HEK293T (cell line): ENCODE measurements around the gene OGG1.

Source experiments
- CTCF ChIA-PET: fragments of 350-600 bp; formaldehyde crosslinking; extraction: SDS; loops from one replicate; lab custom pipeline; 2021; ENCODE audit warnings: antibody characterized with exemption, inconsistent platforms; lab: Yijun Ruan, JAX
- POLR2A ChIA-PET: fragments of 350-600 bp; formaldehyde crosslinking; extraction: SDS; loops from one replicate; lab custom pipeline; 2020; ENCODE audit warnings: antibody characterized with exemption, inconsistent platforms; lab: Yijun Ruan, JAX
- DNase-seq: peaks from one replicate; pipeline ENCODE4 v3.0.0; 2012; ENCODE audit warnings: mixed read lengths; ENCODE audit errors: extremely low spot score
- ARNT ChIP-seq: fragments of 450-650 bp; IDR thresholded peaks from 2 replicates; pipeline ENCODE4 v1.6.1; 2017; ENCODE audit warnings: mild to moderate bottlenecking
- BHLHE40 ChIP-seq: fragments of 450-650 bp; IDR thresholded peaks from 2 replicates; pipeline ENCODE4 v1.6.1; 2016; ENCODE audit warnings: mild to moderate bottlenecking, moderate library complexity, borderline replicate concordance
- CTBP1 ChIP-seq: fragments of 450-650 bp; IDR thresholded peaks from 2 replicates; pipeline ENCODE4 v1.6.1; 2016; ENCODE audit warnings: borderline replicate concordance
- ELF4 ChIP-seq: fragments of 450-650 bp; IDR thresholded peaks from 2 replicates; pipeline ENCODE4 v1.6.1; 2017; ENCODE audit warnings: antibody characterized with exemption
- FOXA1 ChIP-seq: fragments of 450-650 bp; IDR thresholded peaks from 2 replicates; pipeline ENCODE4 v1.6.1; 2016; ENCODE audit warnings: mild to moderate bottlenecking
- FOXK2 ChIP-seq: fragments of 450-650 bp; IDR thresholded peaks from 2 replicates; pipeline ENCODE4 v1.6.1; 2016; ENCODE audit warnings: mild to moderate bottlenecking
- FOXM1 ChIP-seq: fragments of 450-650 bp; IDR thresholded peaks from 2 replicates; pipeline ENCODE4 v1.6.1; 2017; ENCODE audit warnings: mild to moderate bottlenecking, borderline replicate concordance
- HDGF ChIP-seq: fragments of 450-650 bp; IDR thresholded peaks from 2 replicates; pipeline ENCODE4 v1.6.1; 2017; ENCODE audit warnings: antibody characterized with exemption, borderline replicate concordance
- L3MBTL2 ChIP-seq: fragments of 450-650 bp; conservative IDR thresholded peaks from 2 replicates; pipeline ENCODE4 v1.6.1; 2016; ENCODE audit warnings: mild to moderate bottlenecking
- LEF1 ChIP-seq: fragments of 450-650 bp; IDR thresholded peaks from 2 replicates; pipeline ENCODE4 v1.6.1; 2017; ENCODE audit warnings: mild to moderate bottlenecking, borderline replicate concordance
- NFRKB ChIP-seq: fragments of 450-650 bp; IDR thresholded peaks from 2 replicates; pipeline ENCODE4 v1.6.1; 2016; ENCODE audit warnings: mild to moderate bottlenecking, moderate library complexity
- SP1 ChIP-seq: fragments of 450-650 bp; IDR thresholded peaks from 2 replicates; pipeline ENCODE4 v1.6.1; 2017
- SUZ12 ChIP-seq: fragments of 450-650 bp; IDR thresholded peaks from 2 replicates; pipeline ENCODE4 v1.6.1; 2016; ENCODE audit warnings: mild to moderate bottlenecking
- TARDBP ChIP-seq: fragments of 450-650 bp; IDR thresholded peaks from 2 replicates; pipeline ENCODE4 v1.6.1; 2016
- ZNF384 ChIP-seq: fragments of 450-650 bp; IDR thresholded peaks from 2 replicates; pipeline ENCODE4 v1.6.1; 2016
- TF ChIP-seq, protein P1 (sequence below): fragments of 450-650 bp; IDR thresholded peaks from 2 replicates; pipeline ENCODE4 v1.6.1; 2016

Gene OGG1

DNA sequence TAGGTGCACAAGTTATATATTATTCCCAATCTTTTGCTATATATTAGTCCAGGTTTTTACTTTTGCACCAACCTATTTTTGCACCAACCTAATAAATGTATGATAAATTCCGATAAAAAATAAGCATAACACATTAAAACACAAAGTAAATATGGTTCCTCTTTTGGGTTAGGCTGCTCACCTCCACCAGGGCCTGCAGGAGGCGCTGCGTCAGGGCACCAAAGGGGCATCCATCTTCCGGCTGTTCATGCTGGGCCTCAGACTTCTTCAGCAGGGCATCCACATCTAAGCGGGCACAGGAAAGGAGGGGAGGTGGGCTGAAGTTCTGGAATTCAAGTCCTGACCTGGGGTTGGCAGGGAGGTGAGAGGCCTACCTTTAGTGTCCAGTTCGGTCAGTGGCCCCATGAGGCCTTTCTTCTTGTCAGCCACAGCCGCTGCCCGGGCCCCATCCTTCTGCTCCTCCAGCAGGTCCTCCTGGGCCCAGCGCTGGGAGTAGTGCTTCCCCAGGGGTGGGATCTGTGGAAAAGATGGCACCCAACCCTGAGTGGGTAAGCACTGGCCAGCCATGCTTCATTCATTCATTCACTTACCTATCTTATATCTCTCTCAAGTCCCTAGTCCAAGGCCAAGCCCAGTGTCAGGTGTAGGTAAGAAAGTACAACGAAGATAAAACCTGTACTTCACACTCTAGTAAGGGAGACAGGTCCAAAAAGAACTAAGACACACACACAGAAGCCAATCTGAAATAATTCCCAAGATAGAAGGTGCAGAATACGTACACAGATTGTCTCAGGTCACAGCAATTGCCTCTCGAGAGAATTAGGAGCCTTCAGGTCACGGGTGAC, 37.3 kb downstream of the OGG1 start:
- CTCF ChIA-PET: no interaction called here
- TF ChIP-seq FOXM1 (no peak), TARDBP (no peak), CTBP1 (no peak), FOXA1 (no peak), HDGF (no peak), L3MBTL2 (no peak), ARNT (no peak), SP1 (no peak), ELF4 (no peak), LEF1 (no peak), FOXK2 (no peak), NFRKB (no peak), SUZ12 (no peak), ZNF384 (no peak), BHLHE40 (no peak)
- TF ChIP-seq, protein P1, sequence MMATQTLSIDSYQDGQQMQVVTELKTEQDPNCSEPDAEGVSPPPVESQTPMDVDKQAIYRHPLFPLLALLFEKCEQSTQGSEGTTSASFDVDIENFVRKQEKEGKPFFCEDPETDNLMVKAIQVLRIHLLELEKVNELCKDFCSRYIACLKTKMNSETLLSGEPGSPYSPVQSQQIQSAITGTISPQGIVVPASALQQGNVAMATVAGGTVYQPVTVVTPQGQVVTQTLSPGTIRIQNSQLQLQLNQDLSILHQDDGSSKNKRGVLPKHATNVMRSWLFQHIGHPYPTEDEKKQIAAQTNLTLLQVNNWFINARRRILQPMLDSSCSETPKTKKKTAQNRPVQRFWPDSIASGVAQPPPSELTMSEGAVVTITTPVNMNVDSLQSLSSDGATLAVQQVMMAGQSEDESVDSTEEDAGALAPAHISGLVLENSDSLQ: no peak
- DNase-seq: peak; percentile 43
- POLR2A ChIA-PET: no interaction called here

DNA sequence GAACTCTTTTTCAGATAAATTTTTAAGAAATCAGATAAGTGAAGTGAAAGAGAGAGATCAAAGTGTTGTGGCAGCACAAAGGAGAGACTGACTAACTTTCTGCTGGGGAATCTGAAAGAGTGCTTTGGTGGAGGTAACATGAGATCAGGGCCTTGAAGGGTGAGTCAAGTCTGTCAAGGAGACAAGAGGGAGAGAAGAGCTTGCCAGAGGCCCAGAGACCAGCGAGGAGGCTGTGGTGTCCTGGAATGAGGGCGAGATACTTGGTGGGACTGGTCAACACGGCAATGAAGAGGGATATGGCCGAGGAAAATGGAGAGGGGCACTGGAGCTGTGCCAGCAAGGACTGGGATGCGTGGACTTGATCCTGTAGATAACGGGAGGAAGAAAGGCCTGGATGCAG, 38.0 kb downstream of the OGG1 start:
- TF ChIP-seq L3MBTL2 (no peak), TARDBP (no peak), SP1 (no peak), FOXA1 (no peak), FOXM1 (no peak), ARNT (no peak), LEF1 (no peak), BHLHE40 (no peak), SUZ12 (no peak), FOXK2 (no peak), ELF4 (no peak), HDGF (no peak), ZNF384 (no peak), NFRKB (no peak), CTBP1 (no peak)
- TF ChIP-seq, protein P1: no peak
- POLR2A ChIA-PET: no interaction called here
- DNase-seq: no peak
- CTCF ChIA-PET: no interaction called here

DNA sequence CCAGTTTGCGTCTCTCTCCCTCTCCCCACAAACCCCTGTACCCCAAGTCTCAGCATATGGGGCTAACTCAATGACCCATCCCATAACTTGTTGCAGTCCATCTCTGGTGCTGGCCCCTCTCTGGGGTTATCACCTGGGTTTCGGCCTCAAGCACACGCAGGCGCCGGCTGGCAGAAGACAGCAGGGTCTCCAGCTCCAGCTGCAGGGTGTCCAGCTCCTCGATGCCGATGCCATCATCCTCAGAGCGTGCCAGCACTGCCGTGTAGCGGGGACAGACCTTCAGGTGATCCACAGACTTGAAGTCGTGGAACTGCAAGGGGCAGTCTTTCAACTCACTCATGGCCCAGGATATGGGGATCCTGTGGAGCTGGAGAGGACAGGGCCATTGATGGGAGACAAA, 41.4 kb downstream of the OGG1 start:
- DNase-seq: no peak
- CTCF ChIA-PET: no interaction called here
- TF ChIP-seq L3MBTL2 (no peak), SUZ12 (no peak), ELF4 (no peak), LEF1 (no peak), FOXA1 (no peak), NFRKB (no peak)
- POLR2A ChIA-PET: no interaction called here

DNA sequence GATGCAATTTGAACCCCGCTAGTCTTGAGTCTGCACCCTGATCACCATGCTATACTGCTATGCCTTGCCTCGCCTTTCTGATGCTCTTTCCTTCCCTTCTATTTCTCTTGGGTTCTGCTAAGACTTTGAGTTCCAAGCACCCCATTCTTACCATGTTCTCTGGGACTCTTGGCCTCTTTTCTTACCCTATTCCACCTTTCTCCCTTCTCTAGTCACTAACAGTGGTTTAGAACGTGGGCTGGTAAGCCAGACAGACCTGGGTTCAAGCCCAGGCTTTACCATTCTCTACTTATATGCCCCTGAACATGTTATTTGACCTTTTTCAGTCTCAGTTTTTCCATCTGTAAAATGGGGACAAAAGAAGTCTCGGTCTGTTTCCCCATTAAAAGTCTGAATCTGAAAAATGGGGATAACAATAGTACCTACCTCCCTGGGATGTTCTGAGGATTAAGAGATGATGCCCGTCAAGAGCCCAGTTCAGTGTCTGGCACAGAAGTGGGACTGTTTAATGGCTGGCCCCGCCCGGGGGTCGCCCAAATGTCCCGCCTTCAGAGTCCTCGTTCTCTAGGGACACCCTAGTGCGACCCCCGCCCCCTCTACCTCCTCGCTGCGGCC, 42.1 kb downstream of the OGG1 start:
- CTCF ChIA-PET: no interaction called here
- DNase-seq: no peak
- POLR2A ChIA-PET: interaction anchor here (0.9 to 1.4 kb wide), 7 partner anchors 11 to 142 kb away, joined by 3 to 14 read pairs (median 6); partner anchors contain the start of genes CAMK1 and CRELD1
- TF ChIP-seq SP1: no peak
- no peak for TF ChIP-seq ARNT
- no peak for TF ChIP-seq SUZ12
- no peak for TF ChIP-seq L3MBTL2

DNA sequence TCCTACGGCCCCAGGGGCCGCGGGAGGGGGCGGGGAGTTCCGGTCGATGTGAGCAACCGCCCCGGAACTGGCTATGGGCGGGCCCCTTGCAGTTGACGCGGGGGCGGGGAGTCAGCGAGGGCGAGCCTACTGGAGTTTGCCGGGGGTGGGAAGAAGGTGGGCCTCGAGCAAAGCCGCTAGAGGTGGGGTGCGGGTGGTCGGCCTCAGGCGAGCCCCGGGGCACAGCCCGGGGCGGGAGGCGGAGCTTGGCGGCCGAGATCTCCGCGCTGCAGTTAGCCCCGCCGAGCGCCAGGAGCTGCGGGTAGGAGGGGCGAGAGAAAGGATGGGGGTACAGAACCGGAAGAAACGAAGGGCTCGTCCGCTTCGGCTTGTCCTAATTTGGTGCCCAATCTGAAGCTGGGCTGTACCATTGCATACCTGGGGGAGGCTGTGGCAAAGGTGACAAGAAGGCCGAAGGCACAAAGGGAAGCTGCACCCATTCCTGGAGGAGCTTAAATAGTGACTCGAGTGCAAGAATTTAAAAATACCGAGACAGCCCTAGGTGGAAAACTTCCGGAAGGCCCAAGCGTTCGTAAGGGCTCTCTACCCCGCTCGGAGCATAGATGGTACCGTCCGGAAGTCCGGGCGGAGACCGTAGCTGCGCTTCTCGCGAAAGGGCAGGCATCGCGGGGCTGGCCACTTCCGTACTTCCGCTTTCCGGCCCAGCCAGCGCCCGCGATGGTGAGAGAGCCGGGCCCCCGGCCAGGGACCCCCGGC, 42.8 kb downstream of the OGG1 start, which contains the start of the genes ARPC4 and TADA3:
Gene ARPC4, plus strand, starts transcription at position 678 of the 756 bp plus-strand sequence. Its CDS starts 40 bp downstream, at position 718.
Gene TADA3, minus strand, starts transcription at position 69 of the 756 bp plus-strand sequence. CDS start 1,007 bp downstream, outside the sequence.
- POLR2A ChIA-PET: interaction anchor here (0.6 to 1.4 kb wide), 17 partner anchors 9 to 289 kb away, joined by 3 to 14 read pairs (median 4); partner anchors contain the start of genes CAMK1, CRELD1, FANCD2 and OGG1
- TF ChIP-seq BHLHE40 (peak; percentile 95), FOXM1 (no peak), ELF4 (peak; percentile 96)
- CTCF ChIA-PET: interaction anchor here (0.7 kb wide), 1 partner anchor 292 kb away, joined by 4 read pairs; no protein-coding TSS in a partner anchor
- peak; percentile 96 for DNase-seq

DNA sequence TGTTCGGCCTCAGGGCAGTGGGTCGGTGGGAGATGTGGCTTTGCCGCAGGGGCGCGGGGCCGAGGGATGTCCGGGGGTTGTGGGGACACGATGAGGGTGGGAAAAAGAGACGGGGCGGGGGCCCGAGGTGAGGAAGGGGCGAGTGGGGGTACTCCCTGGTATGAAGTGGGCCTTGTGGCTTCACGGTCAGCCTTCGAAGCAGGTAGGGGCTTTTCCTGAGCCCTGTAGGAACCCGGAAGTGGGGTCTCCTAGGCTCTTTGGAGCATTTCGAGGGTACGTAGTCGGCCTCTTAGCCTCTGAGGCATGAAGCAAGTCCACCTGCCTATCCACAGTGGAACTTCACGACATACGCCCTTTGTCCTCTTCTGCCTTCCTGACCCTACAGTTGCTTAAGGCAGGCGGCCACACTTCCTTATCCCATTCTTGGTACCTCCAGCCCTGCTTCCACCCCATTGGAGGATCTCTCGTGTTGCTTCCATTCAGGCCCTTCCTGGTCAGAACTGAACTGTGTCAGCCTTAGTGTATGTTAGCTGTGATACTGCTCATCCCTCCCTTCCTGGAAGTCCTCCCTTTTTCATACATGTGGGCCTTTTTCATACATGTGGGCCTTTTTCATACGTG, 43.5 kb downstream of the OGG1 start:
- ChIA-PET CTCF (interaction anchor here (0.7 kb wide), 1 partner anchor 293 kb away, joined by 4 read pairs; no protein-coding TSS in a partner anchor), POLR2A (interaction anchor here (0.6 to 1.4 kb wide), 19 partner anchors 10 to 289 kb away, joined by 3 to 14 read pairs (median 4); partner anchors contain the start of genes CAMK1, CRELD1, FANCD2 and OGG1)
- peak; percentile 37 for DNase-seq

More for the DNA sequence above, 43.5 kb downstream of the OGG1 start:
- 0 out of 2 replicates have a peak, but pooled peaks have one; percentile 21 for TF ChIP-seq L3MBTL2
- no peak for TF ChIP-seq NFRKB
